GM10266 (cell line): Measurements from ENCODE around the gene NRCAM.

ENCODE experiments used
- DNase-seq: peaks from one replicate; pipeline ENCODE4 v3.0.0; 2012; ENCODE audit errors: extremely low spot score
- TF ChIP-seq, protein P1 (sequence below): IDR thresholded peaks from 2 replicates; pipeline ENCODE4 v1.5.1; 2012; ENCODE audit warnings: mild to moderate bottlenecking, low read depth; ENCODE audit not compliant: control insufficient read depth, insufficient read depth; ENCODE audit errors: missing control alignments

The NRCAM gene

GRCh38 chr7:108149119-108149518 is 307.1 kb downstream of the NRCAM start:
- TF ChIP-seq, protein P1, sequence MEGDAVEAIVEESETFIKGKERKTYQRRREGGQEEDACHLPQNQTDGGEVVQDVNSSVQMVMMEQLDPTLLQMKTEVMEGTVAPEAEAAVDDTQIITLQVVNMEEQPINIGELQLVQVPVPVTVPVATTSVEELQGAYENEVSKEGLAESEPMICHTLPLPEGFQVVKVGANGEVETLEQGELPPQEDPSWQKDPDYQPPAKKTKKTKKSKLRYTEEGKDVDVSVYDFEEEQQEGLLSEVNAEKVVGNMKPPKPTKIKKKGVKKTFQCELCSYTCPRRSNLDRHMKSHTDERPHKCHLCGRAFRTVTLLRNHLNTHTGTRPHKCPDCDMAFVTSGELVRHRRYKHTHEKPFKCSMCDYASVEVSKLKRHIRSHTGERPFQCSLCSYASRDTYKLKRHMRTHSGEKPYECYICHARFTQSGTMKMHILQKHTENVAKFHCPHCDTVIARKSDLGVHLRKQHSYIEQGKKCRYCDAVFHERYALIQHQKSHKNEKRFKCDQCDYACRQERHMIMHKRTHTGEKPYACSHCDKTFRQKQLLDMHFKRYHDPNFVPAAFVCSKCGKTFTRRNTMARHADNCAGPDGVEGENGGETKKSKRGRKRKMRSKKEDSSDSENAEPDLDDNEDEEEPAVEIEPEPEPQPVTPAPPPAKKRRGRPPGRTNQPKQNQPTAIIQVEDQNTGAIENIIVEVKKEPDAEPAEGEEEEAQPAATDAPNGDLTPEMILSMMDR: no peak
- no peak for DNase-seq

DNA sequence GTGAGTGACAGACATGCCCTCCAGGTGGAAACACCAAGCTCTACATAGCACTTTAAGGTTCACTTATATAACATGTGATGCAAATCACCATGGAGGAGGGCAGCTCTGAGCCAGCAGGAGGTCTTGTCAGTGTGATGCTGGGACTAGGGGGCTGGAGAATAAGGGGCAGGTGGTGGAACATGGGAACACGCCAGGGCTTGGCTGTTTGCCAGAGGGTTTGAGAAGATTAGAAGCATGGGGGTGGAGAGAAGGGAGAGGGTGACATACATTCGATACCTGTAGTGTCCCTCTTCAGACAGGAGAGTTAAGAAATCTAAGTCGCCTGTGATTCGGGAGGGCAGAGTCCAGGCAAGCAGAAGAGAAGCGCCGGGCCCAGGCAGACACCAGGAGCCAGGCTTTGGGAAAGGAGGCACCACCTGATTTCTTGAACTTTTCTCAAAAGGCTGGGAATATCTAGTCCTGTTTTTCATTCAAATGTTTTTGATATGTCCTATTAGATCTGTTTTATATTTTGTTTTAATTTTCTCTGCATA is 309.1 kb downstream of the NRCAM start:
- DNase-seq: no peak
- TF ChIP-seq, protein P1: no peak

DNA sequence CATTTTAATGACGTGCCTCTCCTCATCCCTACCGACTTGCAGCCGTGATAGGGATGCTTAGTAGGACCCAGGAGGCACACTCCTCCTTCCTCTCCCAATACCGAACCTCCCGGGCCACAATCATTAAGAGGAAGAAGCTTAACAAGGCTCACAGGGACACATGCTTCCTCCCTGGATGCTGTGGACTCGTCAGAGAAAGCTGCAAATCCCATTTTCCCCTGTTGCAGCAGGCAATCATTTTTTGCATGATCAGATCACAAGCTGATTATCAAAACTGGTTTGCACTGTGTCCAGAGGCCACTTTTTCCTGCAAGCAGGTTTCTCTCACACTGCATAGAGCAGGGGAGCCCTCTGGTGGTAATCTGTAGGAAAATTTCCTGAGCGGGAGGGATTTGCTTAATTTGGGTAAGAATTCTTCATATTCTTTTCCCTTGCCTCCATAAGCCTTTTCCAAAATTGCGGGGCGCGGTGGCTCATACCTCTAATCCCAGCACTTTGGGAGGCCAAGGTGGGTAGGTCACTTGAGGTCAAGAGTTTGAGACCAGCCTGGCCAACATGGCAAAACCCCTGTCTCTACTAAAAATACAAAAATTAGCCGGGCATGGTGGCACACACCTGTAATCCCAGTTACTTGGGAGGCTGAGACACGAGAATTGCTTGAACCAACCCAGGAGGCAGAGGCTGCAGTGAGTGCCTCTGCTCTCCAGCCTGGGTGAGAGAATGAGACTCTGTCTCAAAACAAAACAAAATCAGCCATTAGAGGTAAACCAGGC is 310.0 kb downstream of the NRCAM start:
- DNase-seq: peak; percentile 37
- TF ChIP-seq, protein P1: peak; percentile 73

DNA sequence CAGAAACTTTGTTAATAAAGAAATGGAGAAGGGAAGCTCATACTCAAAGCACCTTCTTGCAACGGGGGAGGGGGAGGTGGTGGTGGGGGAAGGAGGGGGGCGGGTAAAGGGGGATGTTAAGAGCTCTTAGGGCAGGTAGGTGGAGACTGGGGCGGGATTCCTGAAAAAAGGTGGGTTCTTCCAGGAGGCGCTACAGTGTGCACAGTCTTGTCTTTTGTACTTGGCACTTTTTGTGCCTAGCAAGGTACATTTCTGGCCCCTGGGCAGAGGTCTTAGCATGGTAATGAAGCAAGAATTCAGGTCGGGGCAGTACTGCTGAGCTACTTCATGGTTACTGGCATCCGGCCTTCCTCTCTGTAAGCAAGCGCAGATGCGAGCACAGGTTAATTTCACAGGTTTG is 310.8 kb downstream of the NRCAM start:
- TF ChIP-seq, protein P1: no peak
- no peak for DNase-seq

DNA sequence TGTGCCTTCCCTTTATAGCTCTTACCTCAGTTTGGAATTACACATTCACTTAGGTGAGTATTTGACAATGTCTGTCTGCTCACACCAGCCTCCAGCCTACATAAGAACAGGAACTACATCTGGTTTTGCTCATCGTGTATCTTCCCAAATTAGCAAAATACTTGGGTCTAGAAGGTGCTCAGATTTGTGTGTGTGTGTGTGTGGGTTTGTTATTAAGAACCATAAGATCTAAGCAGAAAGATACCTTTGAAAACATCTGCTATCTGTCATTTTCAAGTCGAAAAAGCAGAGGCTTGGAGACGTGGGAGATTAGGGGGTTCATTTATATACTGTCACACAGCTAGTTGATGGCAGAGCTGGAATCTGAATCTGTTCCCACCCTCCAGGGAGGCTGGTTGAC is 311.3 kb downstream of the NRCAM start:
- TF ChIP-seq, protein P1: no peak
- no peak for DNase-seq

DNA sequence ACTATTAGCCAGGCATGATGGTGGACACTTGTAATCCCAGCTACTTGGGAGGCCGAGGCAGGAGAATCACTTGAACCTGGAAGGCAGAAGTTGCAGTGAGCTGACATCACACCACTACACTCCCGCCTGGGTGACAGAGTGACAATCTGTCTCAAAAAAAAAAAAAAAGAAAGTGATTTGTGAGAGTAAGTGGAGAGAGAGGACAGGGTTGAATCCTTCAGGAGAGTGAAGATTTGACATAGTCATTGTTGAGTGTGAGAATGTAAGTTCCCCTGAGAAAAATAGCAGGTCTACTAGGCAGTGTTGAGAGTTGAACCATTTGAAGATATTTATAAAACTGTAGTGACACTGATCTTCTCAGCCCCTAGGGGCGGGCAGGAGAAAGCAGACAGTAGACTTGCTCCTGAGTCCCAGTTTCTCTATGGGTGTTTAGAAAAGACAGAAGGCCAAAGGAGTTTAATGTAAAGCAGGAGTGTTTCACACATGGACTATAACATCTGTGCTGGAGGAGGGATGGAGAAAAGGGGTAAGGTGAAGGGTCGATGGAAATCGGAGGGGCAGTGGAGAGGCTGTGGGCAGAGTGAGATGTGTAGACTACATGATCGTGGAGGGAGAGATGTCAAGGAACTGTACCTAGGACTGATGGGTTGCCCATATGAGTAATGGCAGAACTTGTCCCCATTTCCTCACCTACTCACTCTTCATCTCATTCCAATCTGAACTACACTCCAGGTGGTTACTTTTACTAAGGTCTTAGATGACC is 312.4 kb downstream of the NRCAM start:
- no peak for DNase-seq
- TF ChIP-seq, protein P1: no peak
